ENCODE data around the gene CYP4F3.

Gene CYP4F3

GRCh38 chr19:15616627-15617270 is 23.9 kb upstream of the CYP4F3 start:
- Histone ChIP-seq H2AK5ac (ENCODE audit: low read length, severe bottlenecking) (no peak overlapping the region), H2BK5ac (ENCODE audit: low read depth, low read length, poor library complexity, severe bottlenecking) (no peak overlapping the region), H3K4me1 (ENCODE audit: control insufficient read depth, insufficient read depth, low read depth, low read length) (no peaks in the 10 kb centered on the region), H4K8ac (ENCODE audit: low read length) (no peak overlapping the region), H3K4me3 (ENCODE audit: insufficient read depth in 1 of 2, low read depth in 1 of 2, low read length in 2 of 2) (no peak overlapping the region), H3K4ac (ENCODE audit: low read depth in 1 of 2, low read length in 2 of 2) (no peak overlapping the region), H3K36me3 (ENCODE audit: control insufficient read depth in 1 of 2, insufficient read depth in 2 of 2, low read depth in 1 of 2, low read length in 2 of 2) (no peaks in the 10 kb centered on the region), H3K14ac (ENCODE audit: low read length in 2 of 2) (no peak overlapping the region), H3K79me1 (replicated peaks; ENCODE audit: low read length, poor library complexity, severe bottlenecking) (no peaks in the 10 kb centered on the region), H3K23ac (ENCODE audit: low read length in 2 of 2) (no peak overlapping the region), H2BK15ac (ENCODE audit: low read depth, poor library complexity, severe bottlenecking) (no peak overlapping the region), H2BK120ac (ENCODE audit: low read depth, low read length) (no peak overlapping the region), H3K9me3 (ENCODE audit: control insufficient read depth, low read length) (no peaks in the 10 kb centered on the region), H3K27ac (ENCODE audit: low read length, poor library complexity, severe bottlenecking) (no peak overlapping the region), H3K27me3 (ENCODE audit: control insufficient read depth in 1 of 2, insufficient read depth in 1 of 2, low read length in 2 of 2) (peaks cover 0 to 26% of the 10 kb centered on the region in 2 experiments), H3K4me2 (ENCODE audit: low read length, poor library complexity, severe bottlenecking) (no peak overlapping the region), H2AFZ (ENCODE audit: low read depth, low read length) (no peak overlapping the region), H4K91ac (ENCODE audit: low read length) (no peak overlapping the region), H2BK12ac (ENCODE audit: low read length in 2 of 2) (no peak overlapping the region), H3K18ac (ENCODE audit: low read depth in 1 of 2, low read length in 2 of 2) (no peak overlapping the region), H3K9ac (ENCODE audit: low read length) (no peak overlapping the region)
- 52% methylated on average over 5 of the region's 7 CpGs for WGBS
- no peak for DNase-seq

- Histone ChIP-seq H2BK15ac (ENCODE audit: low read depth, poor library complexity, severe bottlenecking) (no peak overlapping the region), H3K27ac (ENCODE audit: low read length, poor library complexity, severe bottlenecking) (no peak overlapping the region), H2BK5ac (ENCODE audit: low read depth, low read length, poor library complexity, severe bottlenecking) (no peak overlapping the region), H3K4me3 (ENCODE audit: insufficient read depth in 1 of 2, low read depth in 1 of 2, low read length in 2 of 2) (no peak overlapping the region), H4K91ac (ENCODE audit: low read length) (no peak overlapping the region), H3K18ac (ENCODE audit: low read depth in 1 of 2, low read length in 2 of 2) (no peak overlapping the region), H3K4me1 (ENCODE audit: control insufficient read depth, insufficient read depth, low read depth, low read length) (no peaks in the 10 kb centered on the region), H2AFZ (ENCODE audit: low read depth, low read length) (no peak overlapping the region), H3K23ac (ENCODE audit: low read length in 2 of 2) (no peak overlapping the region), H3K27me3 (ENCODE audit: control insufficient read depth in 1 of 2, insufficient read depth in 1 of 2, low read length in 2 of 2) (peaks cover 0 to 26% of the 10 kb centered on the region in 2 experiments), H4K8ac (ENCODE audit: low read length) (no peak overlapping the region), H3K79me1 (replicated peaks; ENCODE audit: low read length, poor library complexity, severe bottlenecking) (no peaks in the 10 kb centered on the region), H3K9me3 (ENCODE audit: control insufficient read depth, low read length) (no peaks in the 10 kb centered on the region), H2BK120ac (ENCODE audit: low read depth, low read length) (no peak overlapping the region), H3K14ac (ENCODE audit: low read length in 2 of 2) (no peak overlapping the region), H2BK12ac (ENCODE audit: low read length in 2 of 2) (no peak overlapping the region), H3K4me2 (ENCODE audit: low read length, poor library complexity, severe bottlenecking) (no peak overlapping the region), H3K36me3 (ENCODE audit: control insufficient read depth in 1 of 2, insufficient read depth in 2 of 2, low read depth in 1 of 2, low read length in 2 of 2) (no peaks in the 10 kb centered on the region), H3K9ac (ENCODE audit: low read length) (no peak overlapping the region), H3K4ac (ENCODE audit: low read depth in 1 of 2, low read length in 2 of 2) (no peak overlapping the region), H2AK5ac (ENCODE audit: low read length, severe bottlenecking) (no peak overlapping the region)
- 41% methylated on average over 4 of the region's 5 CpGs for WGBS
- DNase-seq, result no peak
Observed at GRCh38 chr19:15618321-15618720, 22.4 kb upstream of the CYP4F3 start.

GRCh38 chr19:15621801-15622200 is 18.9 kb upstream of the CYP4F3 start:
- DNase-seq, result no peak
- Histone ChIP-seq H3K4me2 (ENCODE audit: low read length, poor library complexity, severe bottlenecking) (no peak overlapping the region), H3K79me1 (replicated peaks; ENCODE audit: low read length, poor library complexity, severe bottlenecking) (no peaks in the 10 kb centered on the region), H4K8ac (ENCODE audit: low read length) (no peak overlapping the region), H3K36me3 (ENCODE audit: control insufficient read depth in 1 of 2, insufficient read depth in 2 of 2, low read depth in 1 of 2, low read length in 2 of 2) (no peaks in the 10 kb centered on the region), H2AFZ (ENCODE audit: low read depth, low read length) (no peak overlapping the region), H2BK12ac (ENCODE audit: low read length in 2 of 2) (no peak overlapping the region), H3K18ac (ENCODE audit: low read depth in 1 of 2, low read length in 2 of 2) (no peak overlapping the region), H3K14ac (ENCODE audit: low read length in 2 of 2) (no peak overlapping the region), H2BK15ac (ENCODE audit: low read depth, poor library complexity, severe bottlenecking) (no peak overlapping the region), H3K9me3 (ENCODE audit: control insufficient read depth, low read length) (no peaks in the 10 kb centered on the region), H2BK120ac (ENCODE audit: low read depth, low read length) (no peak overlapping the region), H2AK5ac (ENCODE audit: low read length, severe bottlenecking) (no peak overlapping the region), H3K4me3 (ENCODE audit: insufficient read depth in 1 of 2, low read depth in 1 of 2, low read length in 2 of 2) (no peak overlapping the region), H3K27ac (ENCODE audit: low read length, poor library complexity, severe bottlenecking) (no peak overlapping the region), H2BK5ac (ENCODE audit: low read depth, low read length, poor library complexity, severe bottlenecking) (no peak overlapping the region), H4K91ac (ENCODE audit: low read length) (no peak overlapping the region), H3K9ac (ENCODE audit: low read length) (no peak overlapping the region), H3K4ac (ENCODE audit: low read depth in 1 of 2, low read length in 2 of 2) (no peak overlapping the region), H3K4me1 (ENCODE audit: control insufficient read depth, insufficient read depth, low read depth, low read length) (no peaks in the 10 kb centered on the region), H3K27me3 (ENCODE audit: control insufficient read depth in 1 of 2, insufficient read depth in 1 of 2, low read length in 2 of 2) (peaks cover 0 to 18% of the 10 kb centered on the region in 2 experiments), H3K23ac (ENCODE audit: low read length in 2 of 2) (no peak overlapping the region)
- 50% methylated on average over 1 of the region's 1 CpG for WGBS

- H3K4me1 ChIP-seq (ENCODE audit: control insufficient read depth, insufficient read depth, low read depth, low read length), result no peaks in the 10 kb centered on the region
- WGBS, result 62% methylated on average over 11 of the region's 11 CpGs
- peaks cover 0 to 10% of the 10 kb centered on the region in 2 experiments for H3K27me3 ChIP-seq (ENCODE audit: control insufficient read depth in 1 of 2, insufficient read depth in 1 of 2, low read length in 2 of 2)
- no peaks in the 10 kb centered on the region for H3K79me1 ChIP-seq (replicated peaks; ENCODE audit: low read length, poor library complexity, severe bottlenecking)
- H3K9me3 ChIP-seq (ENCODE audit: control insufficient read depth, low read length), result no peaks in the 10 kb centered on the region
- no peak overlapping the region for H2BK120ac ChIP-seq (ENCODE audit: low read depth, low read length)
- H3K36me3 ChIP-seq (ENCODE audit: control insufficient read depth in 1 of 2, insufficient read depth in 2 of 2, low read depth in 1 of 2, low read length in 2 of 2), result no peaks in the 10 kb centered on the region
- no peak overlapping the region for H2BK12ac ChIP-seq (ENCODE audit: low read length in 2 of 2)
- H3K4ac ChIP-seq (ENCODE audit: low read depth in 1 of 2, low read length in 2 of 2), result no peak overlapping the region
- H4K91ac ChIP-seq (ENCODE audit: low read length), result no peak overlapping the region
- no peak overlapping the region for H3K9ac ChIP-seq (ENCODE audit: low read length)
- DNase-seq, result no peak
- no peak overlapping the region for H3K4me3 ChIP-seq (ENCODE audit: insufficient read depth in 1 of 2, low read depth in 1 of 2, low read length in 2 of 2)
- H4K8ac ChIP-seq (ENCODE audit: low read length), result no peak overlapping the region
- H2AK5ac ChIP-seq (ENCODE audit: low read length, severe bottlenecking), result no peak overlapping the region
- no peak overlapping the region for H3K14ac ChIP-seq (ENCODE audit: low read length in 2 of 2)
- H3K23ac ChIP-seq (ENCODE audit: low read length in 2 of 2), result no peak overlapping the region
- no peak overlapping the region for H2BK5ac ChIP-seq (ENCODE audit: low read depth, low read length, poor library complexity, severe bottlenecking)
- H2BK15ac ChIP-seq (ENCODE audit: low read depth, poor library complexity, severe bottlenecking), result no peak overlapping the region
- no peak overlapping the region for H3K18ac ChIP-seq (ENCODE audit: low read depth in 1 of 2, low read length in 2 of 2)
- H2AFZ ChIP-seq (ENCODE audit: low read depth, low read length), result no peak overlapping the region
- H3K4me2 ChIP-seq (ENCODE audit: low read length, poor library complexity, severe bottlenecking), result no peak overlapping the region
- H3K27ac ChIP-seq (ENCODE audit: low read length, poor library complexity, severe bottlenecking), result no peak overlapping the region
Observed at GRCh38 chr19:15622991-15623390, 17.7 kb upstream of the CYP4F3 start.
